ENCODE data around the gene GPX3.

Gene GPX3

GRCh38 chr5:151071021-151071420 is 50.6 kb downstream of the GPX3 start:
- Histone ChIP-seq H3K4me3 (replicated peaks; ENCODE audit: low read depth, low read length) (no peak overlapping the region), H3K36me3 (ENCODE audit: control insufficient read depth, insufficient read depth, low read length) (peaks cover 38% of the 10 kb centered on the region), H3K27me3 (replicated peaks; ENCODE audit: control insufficient read depth, insufficient read depth, low read length) (no peaks in the 10 kb centered on the region)
- no peak for DNase-seq (ENCODE audit: extremely low read depth, insufficient read length)
- TF ChIP-seq CTCF (IDR thresholded peaks at IDR 0.05; ENCODE audit: insufficient read depth, low read length, poor library complexity, severe bottlenecking), result no peak

GRCh38 chr5:151071848-151072629 is 51.6 kb downstream of the GPX3 start:
- no peak for DNase-seq (ENCODE audit: extremely low read depth, insufficient read length)
- no peak for TF ChIP-seq CTCF (IDR thresholded peaks at IDR 0.05; ENCODE audit: insufficient read depth, low read length, poor library complexity, severe bottlenecking)

GRCh38 chr5:151072630-151073025 is 52.2 kb downstream of the GPX3 start:
- Histone ChIP-seq H3K36me3 (ENCODE audit: control insufficient read depth, insufficient read depth, low read length) (peaks cover 29% of the 10 kb centered on the region), H3K4me3 (replicated peaks; ENCODE audit: low read depth, low read length) (no peak overlapping the region), H3K27me3 (replicated peaks; ENCODE audit: control insufficient read depth, insufficient read depth, low read length) (no peaks in the 10 kb centered on the region)
- no peak for TF ChIP-seq CTCF (IDR thresholded peaks at IDR 0.05; ENCODE audit: insufficient read depth, low read length, poor library complexity, severe bottlenecking)
- no peak for DNase-seq (ENCODE audit: extremely low read depth, insufficient read length)

More at GRCh38 chr5:151071848-151072629, 51.6 kb downstream of the GPX3 start:
- no peak overlapping the region for H3K4me3 ChIP-seq (replicated peaks; ENCODE audit: low read depth, low read length)
- H3K27me3 ChIP-seq (replicated peaks; ENCODE audit: control insufficient read depth, insufficient read depth, low read length), result no peaks in the 10 kb centered on the region
- H3K36me3 ChIP-seq (ENCODE audit: control insufficient read depth, insufficient read depth, low read length), result peaks cover 32% of the 10 kb centered on the region

- no peak for TF ChIP-seq CTCF (IDR thresholded peaks at IDR 0.05; ENCODE audit: insufficient read depth, low read length, poor library complexity, severe bottlenecking)
- DNase-seq (ENCODE audit: extremely low read depth, insufficient read length), result no peak
- H3K27me3 ChIP-seq (replicated peaks; ENCODE audit: control insufficient read depth, insufficient read depth, low read length), result no peaks in the 10 kb centered on the region
- peaks cover 27% of the 10 kb centered on the region for H3K36me3 ChIP-seq (ENCODE audit: control insufficient read depth, insufficient read depth, low read length)
- H3K4me3 ChIP-seq (replicated peaks; ENCODE audit: low read depth, low read length), result no peak overlapping the region
Observed at GRCh38 chr5:151073280-151073679, 52.9 kb downstream of the GPX3 start.

- Histone ChIP-seq H3K4me3 (replicated peaks; ENCODE audit: low read depth, low read length) (no peak overlapping the region), H3K27me3 (replicated peaks; ENCODE audit: control insufficient read depth, insufficient read depth, low read length) (no peaks in the 10 kb centered on the region), H3K36me3 (ENCODE audit: control insufficient read depth, insufficient read depth, low read length) (peaks cover 25% of the 10 kb centered on the region)
- no peak for TF ChIP-seq CTCF (IDR thresholded peaks at IDR 0.05; ENCODE audit: insufficient read depth, low read length, poor library complexity, severe bottlenecking)
- no peak for DNase-seq (ENCODE audit: extremely low read depth, insufficient read length)
Observed at GRCh38 chr5:151074557-151074956, 54.2 kb downstream of the GPX3 start.

Measured in GM06990 (cell line).